ENCODE data around the gene SCML1. TPM values are rescaled to one million over a fixed set of nuclear protein-coding genes. Genes with fewer than 3 reads are reported as not detected.

SCML1 gene
- total RNA-seq, 1 donor from 2014 or later, result 3.7 TPM

DNA sequence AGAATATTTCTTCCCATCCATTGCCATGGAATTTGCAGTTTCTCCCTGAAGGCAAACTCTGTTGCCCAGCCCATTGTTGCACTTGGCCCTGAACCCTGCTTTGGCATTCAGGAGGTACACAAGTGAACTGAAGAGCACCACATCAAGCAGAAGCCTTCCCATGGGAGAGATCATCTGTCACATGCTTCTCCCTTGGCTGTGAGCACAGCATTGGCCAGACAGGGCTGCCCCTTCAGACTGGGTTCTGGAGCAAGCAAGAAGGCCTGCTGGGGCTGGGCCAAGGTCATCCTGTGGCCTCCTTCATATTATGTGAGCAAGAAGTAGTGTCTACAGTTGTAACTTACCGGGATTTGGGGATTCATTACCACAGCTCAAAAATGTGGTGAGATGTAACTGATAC, 22.7 kb downstream of the SCML1 start:
- Mint-ChIP-seq H3K36me3 (ENCODE audit: insufficient read depth) (no peaks in the 10 kb centered on the region), H3K9me3 (ENCODE audit: low read depth) (peaks cover 3% of the 10 kb centered on the region), H3K4me3 (ENCODE audit: low read depth) (no peak overlapping the region), H3K27me3 (no peaks in the 10 kb centered on the region), H3K4me1 (ENCODE audit: low read depth) (no peaks in the 10 kb centered on the region), H3K27ac (no peak overlapping the region)
- DNase-seq (ENCODE audit: low spot score, unreplicated experiment), result no peak
- TF ChIP-seq, protein P1, sequence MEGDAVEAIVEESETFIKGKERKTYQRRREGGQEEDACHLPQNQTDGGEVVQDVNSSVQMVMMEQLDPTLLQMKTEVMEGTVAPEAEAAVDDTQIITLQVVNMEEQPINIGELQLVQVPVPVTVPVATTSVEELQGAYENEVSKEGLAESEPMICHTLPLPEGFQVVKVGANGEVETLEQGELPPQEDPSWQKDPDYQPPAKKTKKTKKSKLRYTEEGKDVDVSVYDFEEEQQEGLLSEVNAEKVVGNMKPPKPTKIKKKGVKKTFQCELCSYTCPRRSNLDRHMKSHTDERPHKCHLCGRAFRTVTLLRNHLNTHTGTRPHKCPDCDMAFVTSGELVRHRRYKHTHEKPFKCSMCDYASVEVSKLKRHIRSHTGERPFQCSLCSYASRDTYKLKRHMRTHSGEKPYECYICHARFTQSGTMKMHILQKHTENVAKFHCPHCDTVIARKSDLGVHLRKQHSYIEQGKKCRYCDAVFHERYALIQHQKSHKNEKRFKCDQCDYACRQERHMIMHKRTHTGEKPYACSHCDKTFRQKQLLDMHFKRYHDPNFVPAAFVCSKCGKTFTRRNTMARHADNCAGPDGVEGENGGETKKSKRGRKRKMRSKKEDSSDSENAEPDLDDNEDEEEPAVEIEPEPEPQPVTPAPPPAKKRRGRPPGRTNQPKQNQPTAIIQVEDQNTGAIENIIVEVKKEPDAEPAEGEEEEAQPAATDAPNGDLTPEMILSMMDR (IDR thresholded peaks at IDR 0.05; ENCODE audit: unreplicated experiment), result no peak

DNA sequence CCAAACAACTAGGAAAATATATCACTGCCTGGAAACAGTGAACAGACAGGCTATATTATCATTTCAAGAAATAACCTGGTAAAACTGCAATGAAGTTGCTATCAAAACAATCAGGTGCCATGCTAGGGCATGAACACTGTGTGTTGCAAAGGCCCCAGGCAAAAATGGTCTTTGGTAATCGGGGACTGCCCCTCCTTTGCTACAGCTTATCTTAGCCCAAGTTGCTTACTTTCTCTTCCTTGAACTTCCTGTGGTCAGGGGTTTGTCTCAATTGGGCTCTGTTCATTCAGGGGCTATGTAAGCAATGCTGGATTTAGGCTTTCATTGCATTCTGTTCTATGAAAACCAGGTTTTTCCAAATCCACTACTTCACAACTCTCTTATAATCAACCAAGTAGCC, 30.4 kb downstream of the SCML1 start:
- Mint-ChIP-seq H3K36me3 (ENCODE audit: insufficient read depth) (no peaks in the 10 kb centered on the region), H3K27me3 (no peaks in the 10 kb centered on the region), H3K9me3 (ENCODE audit: low read depth) (no peaks in the 10 kb centered on the region), H3K27ac (no peak overlapping the region), H3K4me1 (ENCODE audit: low read depth) (no peaks in the 10 kb centered on the region), H3K4me3 (ENCODE audit: low read depth) (no peak overlapping the region)
- DNase-seq (ENCODE audit: low spot score, unreplicated experiment), result no peak
- TF ChIP-seq, protein P1 (IDR thresholded peaks at IDR 0.05; ENCODE audit: unreplicated experiment), result no peak

DNA sequence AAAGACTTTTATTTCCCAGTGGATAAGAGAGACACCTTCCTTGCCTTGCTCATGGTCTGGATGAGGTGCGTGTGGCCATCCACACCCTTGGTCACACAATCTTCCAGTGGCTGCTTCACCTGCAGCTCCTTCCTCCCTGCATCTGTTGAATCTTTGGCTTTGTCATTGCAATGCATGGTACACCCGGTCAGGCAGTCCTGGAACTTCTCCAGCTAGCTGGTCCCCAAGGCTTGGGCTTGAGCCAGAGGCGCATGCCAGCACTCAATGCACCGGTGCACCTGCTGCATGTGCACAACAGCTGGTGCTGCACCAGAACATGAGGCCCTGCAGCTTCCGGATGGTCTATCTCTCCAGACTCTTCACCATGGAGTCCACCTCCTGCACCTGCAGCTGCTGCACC, 31.7 kb downstream of the SCML1 start:
- Mint-ChIP-seq H3K4me1 (ENCODE audit: low read depth) (no peaks in the 10 kb centered on the region), H3K9me3 (ENCODE audit: low read depth) (no peaks in the 10 kb centered on the region), H3K4me3 (ENCODE audit: low read depth) (no peak overlapping the region), H3K27me3 (no peaks in the 10 kb centered on the region), H3K27ac (no peak overlapping the region), H3K36me3 (ENCODE audit: insufficient read depth) (no peaks in the 10 kb centered on the region)
- TF ChIP-seq, protein P1 (IDR thresholded peaks at IDR 0.05; ENCODE audit: unreplicated experiment), result no peak
- DNase-seq (ENCODE audit: low spot score, unreplicated experiment), result no peak

DNA sequence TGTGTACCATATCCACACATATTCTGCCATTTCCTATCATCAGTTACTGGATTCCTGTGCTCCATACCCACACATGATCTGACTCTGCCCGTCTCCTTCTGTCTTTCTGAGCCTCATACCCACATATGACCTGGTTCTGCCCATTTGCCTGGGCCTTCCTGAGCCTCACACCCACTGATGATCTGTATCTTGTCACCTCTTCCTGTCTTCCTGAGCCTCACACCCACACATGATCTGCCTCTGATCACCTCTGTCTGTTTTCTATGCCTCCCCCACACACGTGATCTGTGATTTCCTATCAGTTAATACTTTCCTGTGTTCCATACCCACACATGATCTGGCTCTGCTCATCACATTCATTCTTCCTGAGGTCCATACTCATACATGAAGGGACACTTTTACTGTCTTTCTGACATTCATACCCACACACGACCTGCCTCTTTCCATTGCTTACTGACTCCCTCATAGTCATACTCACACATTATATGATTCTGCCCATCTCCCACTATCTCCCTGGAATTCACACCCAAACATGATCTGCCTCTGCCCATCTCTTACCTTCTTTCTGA, 32.5 kb downstream of the SCML1 start:
- no peak for DNase-seq (ENCODE audit: low spot score, unreplicated experiment)

DNA sequence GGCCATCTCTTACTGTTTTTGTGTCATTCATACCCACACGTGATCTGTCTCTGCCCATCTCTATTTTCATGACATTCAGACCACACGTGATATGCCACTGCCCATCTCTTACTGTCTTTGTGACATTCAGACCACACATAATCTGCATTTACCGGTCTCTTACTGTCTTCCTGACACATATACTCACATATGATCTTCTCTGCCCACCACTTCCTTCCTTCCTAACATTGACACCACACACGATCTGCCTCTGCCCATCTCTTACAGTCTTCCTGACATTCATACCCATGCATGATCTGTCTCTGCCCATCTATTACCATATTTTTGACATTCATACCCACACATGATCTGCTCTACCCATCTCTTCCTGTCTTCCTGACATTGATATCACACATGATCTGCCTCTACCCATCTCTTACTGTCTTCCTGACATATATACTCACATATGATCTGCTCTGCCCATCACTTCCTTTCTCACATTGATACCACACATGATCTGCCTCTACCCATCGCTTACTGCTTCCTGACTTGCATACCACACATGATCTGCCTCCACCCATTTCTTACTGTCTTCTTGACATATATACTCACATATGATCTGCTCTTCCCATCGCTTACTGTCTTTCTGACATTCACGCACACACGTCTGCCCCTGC, 36.1 kb downstream of the SCML1 start:
- H3K27ac Mint-ChIP-seq, result no peak overlapping the region
- H3K36me3 Mint-ChIP-seq (ENCODE audit: insufficient read depth), result no peaks in the 10 kb centered on the region
- H3K27me3 Mint-ChIP-seq, result no peaks in the 10 kb centered on the region
- no peak overlapping the region for H3K4me3 Mint-ChIP-seq (ENCODE audit: low read depth)
- no peaks in the 10 kb centered on the region for H3K4me1 Mint-ChIP-seq (ENCODE audit: low read depth)
- TF ChIP-seq, protein P1 (IDR thresholded peaks at IDR 0.05; ENCODE audit: unreplicated experiment), result no peak
- DNase-seq (ENCODE audit: low spot score, unreplicated experiment), result no peak
- H3K9me3 Mint-ChIP-seq (ENCODE audit: low read depth), result peaks cover 5% of the 10 kb centered on the region

More for the DNA sequence above, 32.5 kb downstream of the SCML1 start:
- H3K4me3 Mint-ChIP-seq (ENCODE audit: low read depth), result no peak overlapping the region
- no peaks in the 10 kb centered on the region for H3K36me3 Mint-ChIP-seq (ENCODE audit: insufficient read depth)
- TF ChIP-seq, protein P1 (IDR thresholded peaks at IDR 0.05; ENCODE audit: unreplicated experiment), result no peak
- H3K27me3 Mint-ChIP-seq, result no peaks in the 10 kb centered on the region
- H3K9me3 Mint-ChIP-seq (ENCODE audit: low read depth), result no peaks in the 10 kb centered on the region
- no peaks in the 10 kb centered on the region for H3K4me1 Mint-ChIP-seq (ENCODE audit: low read depth)
- H3K27ac Mint-ChIP-seq, result no peak overlapping the region

Data from progenitor cell of endocrine pancreas (in vitro differentiated cells).